ENCODE results near the gene RAD54L2.
"Not testable (repeated sequence)": the region's sequence is repeated elsewhere in the genome, so short reads cannot be mapped to it uniquely, and the experiment has no call there.

The RAD54L2 gene

GRCh38 chr3:51538459-51539290, at the start of gene RAD54L2:
RAD54L2 (plus strand) TSS chr3:51538719; CDS start chr3:51590421, 51,702 bp downstream.
- no peak for FAIRE-seq

- peak; percentile 36 for FAIRE-seq
These were observed 39.4 kb upstream of the RAD54L2 start for GRCh38 chr3:51498876-51499738.

GRCh38 chr3:51500632-51501131, 37.8 kb upstream of the RAD54L2 start:
- FAIRE-seq, result no peak

GRCh38 chr3:51501833-51502561, 36.5 kb upstream of the RAD54L2 start:
- peak; percentile 82 for FAIRE-seq

GRCh38 chr3:51502562-51502910, 36.0 kb upstream of the RAD54L2 start:
- no peak for FAIRE-seq

GRCh38 chr3:51503007-51503406, 35.5 kb upstream of the RAD54L2 start:
- no peak for FAIRE-seq

GRCh38 chr3:51508255-51508654, 30.3 kb upstream of the RAD54L2 start:
- no peak for FAIRE-seq

- no peak for FAIRE-seq
These were observed 27.5 kb upstream of the RAD54L2 start for GRCh38 chr3:51510996-51511395.

- no peak for FAIRE-seq
These were observed 24.3 kb upstream of the RAD54L2 start for GRCh38 chr3:51514210-51514609.

- no peak for FAIRE-seq
These were observed 18.7 kb upstream of the RAD54L2 start for GRCh38 chr3:51519848-51520247.

- not testable (repeated sequence) for FAIRE-seq
These were observed 17.4 kb upstream of the RAD54L2 start for GRCh38 chr3:51520906-51521730.

GRCh38 chr3:51522273-51522962, 16.1 kb upstream of the RAD54L2 start:
- no peak for FAIRE-seq

- FAIRE-seq, result not testable (repeated sequence)
These were observed 13.6 kb upstream of the RAD54L2 start for GRCh38 chr3:51524874-51525273.

GRCh38 chr3:51530485-51530884, 8.0 kb upstream of the RAD54L2 start:
- no peak for FAIRE-seq

- no peak for FAIRE-seq
These were observed 3.1 kb upstream of the RAD54L2 start for GRCh38 chr3:51535146-51536019.

GRCh38 chr3:51537631-51538030, 888 bp upstream of the RAD54L2 start:
- not testable (repeated sequence) for FAIRE-seq

- no peak for FAIRE-seq
These were observed 432 bp upstream of the RAD54L2 start for GRCh38 chr3:51538115-51538458.

- FAIRE-seq, result no peak
These were observed 897 bp downstream of the RAD54L2 start for GRCh38 chr3:51539291-51539941.

- not testable (repeated sequence) for FAIRE-seq
These were observed 4.1 kb downstream of the RAD54L2 start for GRCh38 chr3:51542596-51542995.
